Neural progenitor cell (in vitro differentiated cells): ENCODE results near the gene BLZF1.

Source experiments
- CTCF ChIP-seq: fragments of 200-600 bp; sonication (generic); IDR thresholded peaks from 2 replicates; pipeline ENCODE4 v1.5.1; 2017; ENCODE audit warnings: antibody characterized with exemption, mild to moderate bottlenecking
- EZH2 ChIP-seq: fragments of 200-600 bp; sonication (generic); IDR thresholded peaks from 2 replicates; pipeline ENCODE4 v1.6.1; 2017; ENCODE audit warnings: antibody characterized with exemption, mild to moderate bottlenecking, moderate library complexity

GRCh38 chr1:169322138-169322537, 45.9 kb upstream of the BLZF1 start:
- TF ChIP-seq CTCF (no peak), EZH2 (no peak)
